ENCODE measurements around the gene TMED10. TPM values are rescaled to one million over a fixed set of nuclear protein-coding genes. Genes with fewer than 3 reads are reported as not detected.

The TMED10 gene
- total RNA-seq, 2 donors from 2014 or later = 261 to 325 TPM

GRCh38 chr14:75175677-75176141 is 703 bp downstream of the TMED10 start:
- Histone ChIP-seq H3K27me3 (no peaks in the 10 kb centered on the region), H3K4me1 (peaks cover 0 to 41% of the 10 kb centered on the region in 2 donors), H3K27ac (peak overlapping the region; percentile 94 to 97), H3K36me3 (no peaks in the 10 kb centered on the region), H3K9me3 (no peaks in the 10 kb centered on the region), H3K4me3 (peak overlapping the region; percentile 81 to 97)
- DNase-seq (ENCODE audit: low spot score) = no peak
- no peak for TF ChIP-seq CTCF (IDR thresholded peaks at IDR 0.05)

GRCh38 chr14:75174066-75174465 is 2.3 kb downstream of the TMED10 start:
- no peaks in the 10 kb centered on the region for H3K27me3 ChIP-seq
- no peak overlapping the region for H3K4me3 ChIP-seq
- peak overlapping the region in 1 of 2 donors; percentile 31 for H3K27ac ChIP-seq
- no peaks in the 10 kb centered on the region for H3K9me3 ChIP-seq
- no peaks in the 10 kb centered on the region for H3K36me3 ChIP-seq
- no peak for TF ChIP-seq CTCF (IDR thresholded peaks at IDR 0.05)
- H3K4me1 ChIP-seq = peaks cover 0 to 49% of the 10 kb centered on the region in 2 donors
- no peak for DNase-seq (ENCODE audit: low spot score)

GRCh38 chr14:75170772-75171171 is 5.6 kb downstream of the TMED10 start:
- Histone ChIP-seq H3K27me3 (no peaks in the 10 kb centered on the region), H3K4me3 (no peak overlapping the region), H3K4me1 (peaks cover 0 to 77% of the 10 kb centered on the region in 2 donors), H3K9me3 (no peaks in the 10 kb centered on the region), H3K27ac (no peak overlapping the region), H3K36me3 (no peaks in the 10 kb centered on the region)
- no peak for DNase-seq (ENCODE audit: low spot score)
- no peak for TF ChIP-seq CTCF (IDR thresholded peaks at IDR 0.05)

- Histone ChIP-seq H3K27me3 (no peaks in the 10 kb centered on the region), H3K27ac (no peak overlapping the region), H3K4me1 (peaks cover 0 to 69% of the 10 kb centered on the region in 2 donors), H3K4me3 (no peak overlapping the region), H3K9me3 (no peaks in the 10 kb centered on the region), H3K36me3 (no peaks in the 10 kb centered on the region)
- DNase-seq (ENCODE audit: low spot score) = no peak
- no peak for TF ChIP-seq CTCF (IDR thresholded peaks at IDR 0.05)
Measured at GRCh38 chr14:75168586-75169335, 7.7 kb downstream of the TMED10 start.

- TF ChIP-seq CTCF (IDR thresholded peaks at IDR 0.05) = no peak
- Histone ChIP-seq H3K36me3 (no peaks in the 10 kb centered on the region), H3K27me3 (no peaks in the 10 kb centered on the region), H3K4me1 (peaks cover 0 to 55% of the 10 kb centered on the region in 2 donors), H3K4me3 (no peak overlapping the region), H3K27ac (no peak overlapping the region), H3K9me3 (no peaks in the 10 kb centered on the region)
- DNase-seq (ENCODE audit: low spot score) = no peak
Measured at GRCh38 chr14:75167325-75167724, 9.1 kb downstream of the TMED10 start.

All from right atrium auricular region (tissue), 2 donors.